ENCODE data around the gene ANKRD27.
"Not testable (repeated sequence)": the region's sequence is repeated elsewhere in the genome, so short reads cannot be mapped to it uniquely, and the experiment has no call there.

Gene ANKRD27

DNA sequence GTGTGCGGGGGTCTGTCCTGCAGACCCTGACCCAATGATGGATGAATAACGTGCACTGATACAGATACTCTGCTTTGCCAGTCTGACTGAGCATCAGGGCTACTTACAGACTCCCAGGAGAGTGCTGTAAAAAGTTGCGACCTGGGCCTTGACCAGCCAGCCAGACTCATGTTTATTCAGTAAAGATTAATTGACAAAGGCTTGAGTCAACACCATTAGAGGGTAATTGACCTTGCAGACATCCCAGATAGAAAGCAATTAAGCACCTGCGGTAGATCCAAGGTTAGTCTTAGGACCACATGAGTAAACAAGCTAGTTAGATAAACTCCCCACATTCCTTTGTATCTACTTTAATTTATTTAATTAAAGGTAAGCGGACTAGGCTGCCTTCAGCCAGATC is 27.0 kb upstream of the ANKRD27 start:
- no peaks in the 10 kb centered on the region for H3K9me2 ChIP-seq (replicated peaks; ENCODE audit: control insufficient read depth, low read length)
- no peaks in the 10 kb centered on the region for H3K4me1 ChIP-seq (ENCODE audit: control insufficient read depth, low read length)
- H3F3A ChIP-seq (ENCODE audit: control insufficient read depth, insufficient read depth), result no peaks in the 10 kb centered on the region
- H3K27ac ChIP-seq (ENCODE audit: low read depth, low read length), result no peak overlapping the region
- H3K4me2 ChIP-seq (ENCODE audit: low read length), result no peak overlapping the region
- TF ChIP-seq EZH2phosphoT487 (IDR thresholded peaks at IDR 0.05; ENCODE audit: borderline replicate concordance, low read length), result no peak
- TF ChIP-seq CTCF (IDR thresholded peaks at IDR 0.05; ENCODE audit: low read depth, low read length, poor library complexity, severe bottlenecking), result no peak
- H3K79me2 ChIP-seq (ENCODE audit: control insufficient read depth, low read length), result peaks cover 97% of the 10 kb centered on the region
- H3K27me3 ChIP-seq (ENCODE audit: control insufficient read depth, low read length), result no peaks in the 10 kb centered on the region
- H3K36me3 ChIP-seq (ENCODE audit: control insufficient read depth, low read length), result peaks cover 86% of the 10 kb centered on the region
- no peak overlapping the region for H3K4me3 ChIP-seq (ENCODE audit: low read length)
- no peaks in the 10 kb centered on the region for H4K20me1 ChIP-seq (ENCODE audit: control insufficient read depth, insufficient read depth, low read depth, low read length)
- peaks cover 18% of the 10 kb centered on the region; the same call in 1 of the 2 replicates for H3K9me3 ChIP-seq (ENCODE audit: control insufficient read depth, insufficient read depth, low read length)

DNA sequence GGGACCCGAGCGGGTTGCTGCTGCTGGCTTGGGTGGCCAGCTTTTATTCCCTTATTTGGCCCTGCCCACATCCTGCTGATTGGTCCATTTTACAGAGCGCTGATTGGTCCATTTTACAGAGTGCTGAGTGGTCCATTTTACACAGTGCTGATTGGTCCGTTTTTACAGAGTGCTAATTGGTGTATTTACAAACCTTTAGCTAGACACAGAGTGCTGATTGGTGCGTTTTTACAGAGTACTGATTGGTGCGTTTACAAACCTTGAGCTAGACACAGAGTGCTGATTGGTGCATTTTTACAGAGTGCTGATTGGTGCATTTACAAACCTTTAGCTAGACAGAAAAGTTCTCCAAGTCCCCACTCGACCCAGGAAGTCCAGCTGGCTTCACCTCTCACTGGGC is 25.1 kb upstream of the ANKRD27 start:
- peaks cover 97% of the 10 kb centered on the region for H3K79me2 ChIP-seq (ENCODE audit: control insufficient read depth, low read length)
- H3K9me3 ChIP-seq (ENCODE audit: control insufficient read depth, insufficient read depth, low read length), result peaks cover 18% of the 10 kb centered on the region; the same call in 1 of the 2 replicates
- not testable (repeated sequence) for H3K4me1 ChIP-seq (ENCODE audit: control insufficient read depth, low read length); H3K4me2 ChIP-seq (ENCODE audit: low read length); H3K27me3 ChIP-seq (ENCODE audit: control insufficient read depth, low read length); H4K20me1 ChIP-seq (ENCODE audit: control insufficient read depth, insufficient read depth, low read depth, low read length); H3K27ac ChIP-seq (ENCODE audit: low read depth, low read length); H3F3A ChIP-seq (ENCODE audit: control insufficient read depth, insufficient read depth); H3K4me3 ChIP-seq (ENCODE audit: low read length); H3K9me2 ChIP-seq (replicated peaks; ENCODE audit: control insufficient read depth, low read length)
- peaks cover 91% of the 10 kb centered on the region for H3K36me3 ChIP-seq (ENCODE audit: control insufficient read depth, low read length)

DNA sequence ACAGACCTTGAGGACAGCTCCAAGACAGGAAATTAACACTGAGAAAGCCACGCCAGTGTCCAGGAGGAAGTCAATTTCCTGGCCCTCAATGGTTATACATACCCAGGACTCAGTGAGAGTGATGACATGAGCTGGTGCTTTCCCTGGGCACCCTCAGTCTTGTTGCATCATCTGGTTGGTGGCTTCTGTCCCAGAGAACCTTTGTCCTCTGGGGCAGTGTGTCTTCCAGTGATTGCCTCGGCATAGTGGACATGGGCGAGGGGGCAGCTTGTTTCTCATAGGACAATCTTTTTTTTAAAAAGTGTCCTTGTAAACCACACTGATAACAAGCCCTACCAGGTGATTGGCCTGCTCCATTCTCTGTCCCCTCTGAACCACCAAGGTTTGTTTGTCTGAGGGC is 21.8 kb upstream of the ANKRD27 start:
- H3K4me3 ChIP-seq (ENCODE audit: low read length); H3K4me2 ChIP-seq (ENCODE audit: low read length); H3K27ac ChIP-seq (ENCODE audit: low read depth, low read length); H3K9me2 ChIP-seq (replicated peaks; ENCODE audit: control insufficient read depth, low read length); H4K20me1 ChIP-seq (ENCODE audit: control insufficient read depth, insufficient read depth, low read depth, low read length); H3F3A ChIP-seq (ENCODE audit: control insufficient read depth, insufficient read depth); H3K27me3 ChIP-seq (ENCODE audit: control insufficient read depth, low read length): not testable (repeated sequence)
- Histone ChIP-seq H3K4me1 (ENCODE audit: control insufficient read depth, low read length) (peaks cover 24% of the 10 kb centered on the region), H3K9me3 (ENCODE audit: control insufficient read depth, insufficient read depth, low read length) (peaks cover 11% of the 10 kb centered on the region; the same call in 1 of the 2 replicates), H3K79me2 (ENCODE audit: control insufficient read depth, low read length) (peaks cover 99% of the 10 kb centered on the region), H3K36me3 (ENCODE audit: control insufficient read depth, low read length) (peaks cover 88% of the 10 kb centered on the region)

GRCh38 chr19:32695506-32695905 is 20.5 kb upstream of the ANKRD27 start:
- not testable (repeated sequence) for H3K9me2 ChIP-seq (replicated peaks; ENCODE audit: control insufficient read depth, low read length); H4K20me1 ChIP-seq (ENCODE audit: control insufficient read depth, insufficient read depth, low read depth, low read length); H3K27ac ChIP-seq (ENCODE audit: low read depth, low read length); H3K27me3 ChIP-seq (ENCODE audit: control insufficient read depth, low read length); H3K4me3 ChIP-seq (ENCODE audit: low read length); H3F3A ChIP-seq (ENCODE audit: control insufficient read depth, insufficient read depth); H3K4me2 ChIP-seq (ENCODE audit: low read length)
- Histone ChIP-seq H3K4me1 (ENCODE audit: control insufficient read depth, low read length) (peaks cover 33% of the 10 kb centered on the region), H3K79me2 (ENCODE audit: control insufficient read depth, low read length) (peaks cover 98% of the 10 kb centered on the region), H3K9me3 (ENCODE audit: control insufficient read depth, insufficient read depth, low read length) (peaks cover 10% of the 10 kb centered on the region; the same call in 1 of the 2 replicates), H3K36me3 (ENCODE audit: control insufficient read depth, low read length) (peaks cover 76% of the 10 kb centered on the region)

GRCh38 chr19:32694851-32695250 is 19.9 kb upstream of the ANKRD27 start:
- H4K20me1 ChIP-seq (ENCODE audit: control insufficient read depth, insufficient read depth, low read depth, low read length); H3K27ac ChIP-seq (ENCODE audit: low read depth, low read length); H3K27me3 ChIP-seq (ENCODE audit: control insufficient read depth, low read length); H3K9me2 ChIP-seq (replicated peaks; ENCODE audit: control insufficient read depth, low read length); H3F3A ChIP-seq (ENCODE audit: control insufficient read depth, insufficient read depth): not testable (repeated sequence)
- Histone ChIP-seq H3K4me1 (ENCODE audit: control insufficient read depth, low read length) (peaks cover 37% of the 10 kb centered on the region), H3K4me3 (ENCODE audit: low read length) (0 out of 2 replicates have a peak overlapping the region, but pooled peaks have one; percentile 99), H3K9me3 (ENCODE audit: control insufficient read depth, insufficient read depth, low read length) (peaks cover 10% of the 10 kb centered on the region; the same call in 1 of the 2 replicates), H3K36me3 (ENCODE audit: control insufficient read depth, low read length) (peaks cover 69% of the 10 kb centered on the region), H3K79me2 (ENCODE audit: control insufficient read depth, low read length) (peaks cover 91% of the 10 kb centered on the region), H3K4me2 (ENCODE audit: low read length) (peak overlapping the region; percentile 98)

DNA sequence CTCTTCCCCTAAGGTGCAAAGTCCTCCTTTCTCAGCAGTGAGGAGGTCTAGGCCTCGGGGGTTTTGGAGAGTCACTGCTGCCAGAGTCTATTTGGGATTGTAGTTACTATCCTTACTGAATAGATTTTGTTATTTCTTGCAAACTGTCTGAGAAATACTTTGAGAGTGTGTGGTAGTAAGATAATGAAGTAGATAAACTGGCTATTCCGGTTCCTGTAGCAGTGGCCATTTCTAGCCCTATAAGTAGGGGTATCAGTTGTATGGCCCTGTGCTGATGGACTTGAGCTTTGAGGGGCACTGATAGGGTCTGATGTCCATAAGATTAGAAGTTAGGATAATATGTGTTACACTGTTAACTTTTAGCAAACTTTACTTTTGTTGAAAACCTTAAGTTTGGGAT is 19.3 kb upstream of the ANKRD27 start:
- H3K4me2 ChIP-seq (ENCODE audit: low read length), result peak overlapping the region; percentile 98
- not testable (repeated sequence) for H3K9me2 ChIP-seq (replicated peaks; ENCODE audit: control insufficient read depth, low read length); H3K27me3 ChIP-seq (ENCODE audit: control insufficient read depth, low read length); H3K27ac ChIP-seq (ENCODE audit: low read depth, low read length); H4K20me1 ChIP-seq (ENCODE audit: control insufficient read depth, insufficient read depth, low read depth, low read length); H3F3A ChIP-seq (ENCODE audit: control insufficient read depth, insufficient read depth)
- H3K4me3 ChIP-seq (ENCODE audit: low read length), result peak overlapping the region; percentile 99; the same call in 1 of the 2 replicates
- H3K4me1 ChIP-seq (ENCODE audit: control insufficient read depth, low read length), result peaks cover 37% of the 10 kb centered on the region
- H3K9me3 ChIP-seq (ENCODE audit: control insufficient read depth, insufficient read depth, low read length), result peaks cover 10% of the 10 kb centered on the region; the same call in 1 of the 2 replicates
- H3K79me2 ChIP-seq (ENCODE audit: control insufficient read depth, low read length), result peaks cover 86% of the 10 kb centered on the region
- H3K36me3 ChIP-seq (ENCODE audit: control insufficient read depth, low read length), result peaks cover 64% of the 10 kb centered on the region

DNA sequence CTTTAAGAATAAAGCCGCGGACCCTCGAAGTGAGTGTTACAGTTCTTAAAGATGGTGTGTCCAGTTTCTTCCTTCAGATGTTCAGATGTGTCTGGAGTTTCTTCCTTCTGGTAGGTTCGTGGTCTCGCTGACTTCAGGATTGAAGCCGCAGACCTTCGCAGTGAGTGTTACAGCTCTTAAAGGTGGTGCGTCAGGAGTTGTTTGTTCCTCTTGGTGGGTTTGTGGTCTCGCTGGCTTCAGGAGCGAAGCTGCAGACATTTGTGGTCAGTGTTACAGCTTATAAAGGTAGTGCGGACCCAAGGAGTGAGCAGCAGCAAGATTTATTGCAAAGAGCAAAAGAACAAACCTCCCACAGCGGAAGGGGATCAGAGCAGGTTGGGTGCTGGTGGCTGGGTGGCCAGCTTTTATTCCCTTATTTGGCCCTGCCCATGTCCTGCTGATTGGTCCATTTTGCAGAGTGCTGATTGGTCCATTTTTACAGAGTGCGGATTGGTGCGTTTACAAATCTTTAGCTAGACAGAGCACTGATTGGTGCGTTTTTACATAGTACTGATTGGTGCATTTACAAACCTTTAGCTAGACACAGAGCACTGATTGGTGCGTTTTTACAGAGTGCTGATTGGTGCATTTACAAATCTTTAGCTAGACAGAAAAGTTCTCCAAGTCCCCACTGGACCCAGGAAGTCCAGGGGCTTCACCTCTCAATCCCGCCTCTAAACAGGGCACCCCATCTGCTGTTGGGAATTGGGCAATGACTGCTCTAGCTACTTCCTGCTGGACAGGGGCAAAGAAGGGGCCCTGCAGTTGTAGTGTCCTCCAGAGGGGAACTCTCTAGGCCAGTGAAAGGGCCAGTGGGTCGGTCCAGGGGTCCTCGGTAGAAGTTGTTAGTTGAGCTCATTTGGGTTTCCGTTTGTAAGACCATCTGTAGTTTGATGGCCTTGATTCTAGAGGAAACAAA is 18.4 kb upstream of the ANKRD27 start:
- H3K9me2 ChIP-seq (replicated peaks; ENCODE audit: control insufficient read depth, low read length); H3F3A ChIP-seq (ENCODE audit: control insufficient read depth, insufficient read depth); H3K27ac ChIP-seq (ENCODE audit: low read depth, low read length); H4K20me1 ChIP-seq (ENCODE audit: control insufficient read depth, insufficient read depth, low read depth, low read length); H3K27me3 ChIP-seq (ENCODE audit: control insufficient read depth, low read length): not testable (repeated sequence)
- Histone ChIP-seq H3K4me3 (ENCODE audit: low read length) (peak overlapping the region; percentile 99), H3K9me3 (ENCODE audit: control insufficient read depth, insufficient read depth, low read length) (peaks cover 10% of the 10 kb centered on the region; the same call in 1 of the 2 replicates), H3K4me2 (ENCODE audit: low read length) (peak overlapping the region; percentile 98), H3K36me3 (ENCODE audit: control insufficient read depth, low read length) (peaks cover 55% of the 10 kb centered on the region), H3K4me1 (ENCODE audit: control insufficient read depth, low read length) (peaks cover 37% of the 10 kb centered on the region), H3K79me2 (ENCODE audit: control insufficient read depth, low read length) (peaks cover 77% of the 10 kb centered on the region)
